PC-3 (cell line): ENCODE measurements around the gene KSR2.

Experiments used
- EZH2 ChIP-seq: fragments of 300-600 bp; sonication (generic); IDR thresholded peaks from one replicate; pipeline ENCODE4 v1.6.1; 2017; ENCODE audit warnings: antibody characterized with exemption, mild to moderate bottlenecking, low read length; ENCODE audit not compliant: unreplicated experiment
- TF ChIP-seq, protein P1 (sequence below): fragments of 300-600 bp; sonication (generic); conservative IDR thresholded peaks from 2 replicates; pipeline ENCODE4 v1.5.1; 2017; ENCODE audit warnings: antibody characterized with exemption, low read depth, mild to moderate bottlenecking, low read length

DNA sequence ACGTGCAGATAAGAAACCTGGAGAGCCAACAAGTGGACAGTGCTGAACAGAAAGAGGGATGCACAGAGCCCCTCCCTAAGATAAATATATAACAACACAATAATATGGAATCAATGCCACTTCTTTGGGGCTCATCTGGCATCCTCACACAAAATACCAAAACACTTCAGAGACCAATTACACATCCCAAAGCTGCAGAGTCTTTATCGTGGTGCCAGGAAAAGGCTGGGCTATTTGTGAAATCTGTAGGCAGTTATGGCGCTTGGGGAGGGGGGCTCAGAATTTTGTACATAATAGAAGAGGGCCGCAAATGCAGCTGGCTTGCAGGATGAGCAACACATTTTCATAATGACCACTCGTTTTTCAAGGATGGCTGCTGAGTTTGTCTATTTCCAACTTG lies 446.9 kb downstream of the KSR2 start:
- TF ChIP-seq, protein P1, sequence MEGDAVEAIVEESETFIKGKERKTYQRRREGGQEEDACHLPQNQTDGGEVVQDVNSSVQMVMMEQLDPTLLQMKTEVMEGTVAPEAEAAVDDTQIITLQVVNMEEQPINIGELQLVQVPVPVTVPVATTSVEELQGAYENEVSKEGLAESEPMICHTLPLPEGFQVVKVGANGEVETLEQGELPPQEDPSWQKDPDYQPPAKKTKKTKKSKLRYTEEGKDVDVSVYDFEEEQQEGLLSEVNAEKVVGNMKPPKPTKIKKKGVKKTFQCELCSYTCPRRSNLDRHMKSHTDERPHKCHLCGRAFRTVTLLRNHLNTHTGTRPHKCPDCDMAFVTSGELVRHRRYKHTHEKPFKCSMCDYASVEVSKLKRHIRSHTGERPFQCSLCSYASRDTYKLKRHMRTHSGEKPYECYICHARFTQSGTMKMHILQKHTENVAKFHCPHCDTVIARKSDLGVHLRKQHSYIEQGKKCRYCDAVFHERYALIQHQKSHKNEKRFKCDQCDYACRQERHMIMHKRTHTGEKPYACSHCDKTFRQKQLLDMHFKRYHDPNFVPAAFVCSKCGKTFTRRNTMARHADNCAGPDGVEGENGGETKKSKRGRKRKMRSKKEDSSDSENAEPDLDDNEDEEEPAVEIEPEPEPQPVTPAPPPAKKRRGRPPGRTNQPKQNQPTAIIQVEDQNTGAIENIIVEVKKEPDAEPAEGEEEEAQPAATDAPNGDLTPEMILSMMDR = no peak
- no peak for TF ChIP-seq EZH2
